GM19455 (cell line): ENCODE results near the gene IL1F10.

Experiments
- ATAC-seq: cut with Tn5 transposase; IDR thresholded peaks from one replicate; pipeline ENCODE4 v1.9.1; 2021; ENCODE audit not compliant: unreplicated experiment

Gene IL1F10, protein sequence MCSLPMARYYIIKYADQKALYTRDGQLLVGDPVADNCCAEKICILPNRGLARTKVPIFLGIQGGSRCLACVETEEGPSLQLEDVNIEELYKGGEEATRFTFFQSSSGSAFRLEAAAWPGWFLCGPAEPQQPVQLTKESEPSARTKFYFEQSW

DNA sequence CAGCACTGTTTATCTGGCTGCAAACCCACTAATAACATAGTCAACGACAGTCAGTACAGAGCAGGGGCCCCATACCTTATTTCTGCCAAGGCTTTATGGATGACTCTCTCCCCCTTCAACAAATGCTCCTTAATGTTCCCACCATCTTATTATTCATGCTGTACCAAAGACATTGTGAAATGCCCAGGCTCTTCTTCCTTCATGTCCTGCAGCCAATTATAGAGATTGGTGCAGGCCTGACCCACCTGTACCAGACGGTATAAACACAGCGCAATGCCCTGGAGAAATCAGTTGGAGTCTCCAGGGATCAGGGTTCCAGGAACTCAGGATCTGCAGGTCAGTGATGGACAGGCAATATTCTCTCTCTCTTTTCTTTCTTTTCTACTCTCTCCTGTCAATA, at the start of gene IL1F10:
Gene IL1F10, plus strand, starts transcription at position 290 of the 400 bp plus-strand sequence. CDS start 4,769 bp downstream, outside the sequence.
- ATAC-seq, result no peak

DNA sequence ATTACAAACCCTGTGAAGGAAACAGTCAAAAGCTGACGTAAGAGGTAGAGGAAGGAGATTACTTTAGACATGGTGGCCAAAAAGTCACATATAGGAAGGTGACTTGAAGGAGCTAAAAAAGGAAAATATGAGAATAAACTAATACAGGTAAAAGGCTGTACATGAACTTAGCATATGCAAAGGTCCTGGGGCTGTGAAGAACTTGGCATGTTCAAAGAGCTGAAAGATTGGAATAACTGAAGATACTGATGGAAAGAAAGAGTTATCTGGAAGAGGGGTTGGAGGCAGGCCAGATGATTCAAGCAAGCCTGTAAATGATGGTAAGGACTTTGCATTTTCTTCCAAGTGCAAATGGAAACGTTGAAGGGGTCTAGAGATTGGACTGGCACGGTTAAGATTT, 49.3 kb upstream of the IL1F10 start:
- no peak for ATAC-seq

DNA sequence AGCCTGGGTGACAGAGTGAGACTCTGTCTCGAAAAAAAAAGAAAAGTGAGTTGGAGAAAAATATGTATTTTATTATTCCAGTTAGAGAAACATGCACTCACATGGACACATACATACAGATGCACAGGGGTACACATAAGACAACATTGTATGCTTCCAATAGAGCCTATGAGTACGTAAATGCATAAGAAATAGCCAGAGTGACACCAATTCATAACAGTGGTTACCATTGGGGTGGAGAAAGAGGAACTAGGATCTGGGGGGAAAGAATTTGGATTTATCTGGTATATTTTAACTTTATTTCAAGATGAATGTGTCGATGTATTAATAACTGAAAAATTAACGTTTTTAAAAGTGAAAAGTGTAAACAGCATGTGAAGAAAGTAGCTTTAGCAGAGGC, 46.5 kb upstream of the IL1F10 start:
- ATAC-seq, result no peak

DNA sequence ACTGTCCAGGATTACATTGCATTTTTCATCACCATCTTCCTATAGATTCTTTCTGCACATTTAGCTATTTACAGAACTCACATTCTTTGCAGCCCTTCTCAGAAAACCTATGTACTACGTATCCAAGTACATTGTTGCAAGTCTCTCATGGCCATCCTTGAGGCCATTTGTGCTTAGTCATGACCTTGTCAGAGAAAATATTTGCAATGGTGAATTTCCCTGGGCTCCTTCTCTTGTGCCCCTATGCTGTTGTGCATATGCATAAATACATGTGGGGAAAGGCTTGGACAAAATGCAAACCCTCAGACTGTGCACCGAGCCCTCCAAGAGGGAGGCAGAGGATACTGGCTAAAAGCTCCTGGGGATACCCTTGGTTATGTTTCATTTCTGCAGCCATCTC, 43.0 kb upstream of the IL1F10 start:
- no peak for ATAC-seq

DNA sequence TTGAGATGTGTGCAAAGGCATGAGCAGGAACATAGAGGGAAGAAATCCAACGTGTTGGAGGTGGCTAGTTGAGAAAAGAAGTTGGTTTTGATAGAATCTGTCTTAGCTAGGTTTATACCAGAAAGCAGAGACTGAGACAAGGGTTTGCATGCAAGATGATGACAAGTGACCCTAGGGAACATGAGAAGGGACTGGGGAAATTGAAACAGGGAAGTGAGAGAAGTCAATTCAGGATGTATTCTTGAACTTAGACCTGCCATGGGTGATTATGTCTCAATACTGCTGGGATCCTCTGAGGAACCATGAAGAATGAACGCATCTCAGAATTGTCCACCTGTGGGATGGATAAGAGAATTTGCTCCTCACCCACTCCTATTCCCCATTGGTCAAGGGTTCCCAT, 42.0 kb upstream of the IL1F10 start:
- no peak for ATAC-seq

DNA sequence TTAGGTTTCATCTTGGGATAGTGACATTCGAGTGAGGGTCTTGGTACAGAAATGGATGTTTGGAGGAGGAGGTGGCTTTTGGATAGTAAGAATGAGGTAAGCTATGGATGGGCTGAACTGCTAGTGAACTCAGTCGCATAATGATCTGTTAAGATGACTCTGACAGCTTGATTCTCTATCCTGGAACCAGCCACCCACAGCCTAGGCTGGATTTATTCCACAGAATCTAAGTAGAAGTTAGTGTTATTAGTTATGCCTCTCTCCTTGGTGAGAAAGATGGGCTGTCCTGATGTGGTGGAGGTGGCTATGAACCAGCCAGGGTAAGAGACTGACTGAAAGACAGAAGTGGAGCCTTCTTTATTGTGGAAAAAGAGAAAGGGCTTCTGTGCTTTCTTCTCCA, 40.1 kb upstream of the IL1F10 start:
- ATAC-seq, result no peak

DNA sequence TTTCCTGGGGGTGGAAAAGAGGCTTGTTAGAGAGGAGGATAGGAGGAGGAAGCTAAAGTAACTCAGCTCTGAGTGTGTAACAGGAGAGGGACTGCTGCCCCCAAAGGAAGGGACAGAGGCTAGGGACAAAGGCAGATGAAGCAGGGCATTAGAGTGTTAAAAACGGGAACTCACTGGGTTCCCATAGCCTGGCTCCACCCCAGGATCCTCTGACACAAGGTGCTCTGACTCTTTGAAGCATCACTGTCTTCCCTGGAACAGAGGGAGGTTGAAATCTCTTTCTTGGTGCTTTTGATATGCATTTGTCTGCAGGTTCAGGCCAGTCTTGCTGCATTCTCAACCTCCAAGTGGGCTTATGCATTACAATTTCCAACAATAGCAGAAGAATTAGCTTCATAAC, 39.7 kb upstream of the IL1F10 start:
- no peak for ATAC-seq

DNA sequence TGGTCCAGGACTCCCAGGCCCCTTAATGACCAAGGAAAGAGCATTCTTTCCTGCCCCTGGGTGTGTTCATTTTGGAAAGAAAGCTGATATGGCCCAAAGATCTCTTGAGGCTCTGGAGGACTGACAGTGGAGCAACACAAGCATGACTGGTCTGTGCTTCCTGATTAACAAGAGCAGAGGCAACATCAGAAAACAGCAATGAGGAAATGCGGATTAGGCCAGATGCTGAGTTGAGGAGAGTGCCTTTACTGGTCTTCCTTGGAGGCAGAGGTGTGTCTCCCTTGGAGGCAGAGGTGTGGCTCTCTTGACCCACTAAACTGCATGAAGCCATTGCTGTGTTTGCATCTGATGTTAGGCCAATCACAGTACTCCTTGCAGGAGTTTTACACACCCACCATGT, 35.0 kb upstream of the IL1F10 start:
- no peak for ATAC-seq

DNA sequence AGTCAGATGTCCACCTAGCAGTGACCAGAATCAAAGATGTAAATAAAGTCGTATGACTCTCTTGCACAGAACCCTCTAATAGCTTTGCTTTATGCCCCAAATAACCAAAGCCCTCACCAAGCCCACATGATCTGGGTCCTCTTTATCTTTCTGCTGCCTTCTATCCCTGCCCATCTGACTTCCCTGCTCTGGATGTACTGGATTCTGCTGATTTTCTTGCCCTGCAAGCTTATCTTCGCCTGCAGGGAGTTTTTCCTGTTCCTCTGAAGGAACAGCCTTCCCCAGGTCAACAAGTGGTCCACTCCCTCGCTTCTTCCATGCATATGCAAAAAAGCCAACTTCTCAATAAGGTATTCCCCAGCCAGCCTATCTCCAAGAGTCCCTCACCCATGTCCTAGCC, 33.8 kb upstream of the IL1F10 start:
- no peak for ATAC-seq

DNA sequence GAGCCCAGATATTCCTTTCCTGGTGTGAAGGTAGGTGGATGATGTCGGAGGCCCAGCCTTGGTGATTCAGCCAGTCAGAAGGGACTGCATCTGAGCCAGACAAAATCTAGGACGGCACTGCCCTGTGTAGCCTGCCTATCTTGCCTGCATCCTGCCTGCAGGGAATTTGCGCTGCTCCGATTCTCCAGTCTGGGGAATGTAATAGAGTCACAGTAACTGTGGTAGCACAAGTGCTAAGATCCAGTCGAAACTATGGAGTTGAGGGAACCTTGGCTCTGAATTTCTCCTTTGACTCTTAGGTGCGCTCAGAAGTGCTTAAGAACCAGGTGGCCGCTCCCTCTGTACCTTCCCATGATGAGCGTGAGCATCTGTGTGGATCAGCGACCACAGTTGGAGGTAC, 31.0 kb upstream of the IL1F10 start:
- no peak for ATAC-seq

DNA sequence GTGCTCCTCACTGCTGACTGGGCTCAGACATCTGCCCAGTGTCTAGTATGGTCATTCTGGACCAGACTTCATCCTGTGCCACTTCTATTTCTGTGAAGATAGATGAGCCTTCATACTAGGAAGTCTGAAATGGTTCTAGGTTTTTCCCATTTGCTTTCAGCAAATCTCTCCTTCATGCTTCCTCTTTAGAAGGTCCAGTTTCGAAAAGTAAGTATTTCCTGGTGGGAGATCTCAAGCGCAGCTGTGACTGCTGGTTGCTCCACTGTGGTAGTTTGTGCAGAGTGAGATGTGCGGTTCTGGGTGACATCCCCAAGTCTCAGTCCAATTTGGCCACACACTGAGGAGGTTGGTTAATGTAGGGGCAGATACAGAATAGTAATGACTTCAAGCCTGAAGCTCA, 29.5 kb upstream of the IL1F10 start:
- ATAC-seq, result no peak

DNA sequence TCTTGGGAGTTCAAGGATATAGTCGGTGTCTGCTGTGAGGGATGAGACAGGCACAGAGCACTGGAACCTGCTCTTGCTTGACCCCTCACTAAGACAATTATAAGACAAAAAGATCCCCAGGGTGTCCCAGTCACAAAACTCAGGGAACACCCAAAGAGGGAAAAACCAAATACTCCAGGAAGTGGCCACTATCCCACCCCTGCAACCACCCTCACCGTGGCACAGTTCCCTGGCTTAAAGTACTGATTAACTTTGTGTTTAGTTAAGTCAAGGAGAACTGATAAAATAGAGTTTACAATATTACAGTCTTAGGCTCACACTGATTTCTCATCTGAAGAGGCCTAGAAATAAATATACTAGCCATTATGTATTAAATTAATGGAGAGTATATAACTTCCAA, 28.6 kb upstream of the IL1F10 start:
- ATAC-seq, result no peak

DNA sequence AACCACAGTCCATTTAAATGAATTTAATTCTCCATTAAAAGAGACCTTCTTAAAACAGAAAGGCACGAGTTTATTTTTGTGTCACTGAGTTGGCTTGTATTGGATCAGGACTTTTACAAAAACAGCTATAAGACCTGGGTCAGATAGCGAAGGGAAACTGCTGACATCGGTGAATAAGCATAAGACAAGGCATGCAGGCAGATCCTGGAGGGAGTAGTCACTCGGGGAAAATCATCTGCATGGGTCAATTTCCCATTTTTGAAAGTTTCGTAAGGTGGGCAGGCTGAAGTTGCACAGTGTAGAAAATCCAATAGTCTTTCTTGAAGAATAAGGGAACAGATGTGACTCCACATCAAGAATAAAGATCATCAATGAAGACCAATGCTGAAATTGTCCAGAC, 28.1 kb upstream of the IL1F10 start:
- no peak for ATAC-seq

DNA sequence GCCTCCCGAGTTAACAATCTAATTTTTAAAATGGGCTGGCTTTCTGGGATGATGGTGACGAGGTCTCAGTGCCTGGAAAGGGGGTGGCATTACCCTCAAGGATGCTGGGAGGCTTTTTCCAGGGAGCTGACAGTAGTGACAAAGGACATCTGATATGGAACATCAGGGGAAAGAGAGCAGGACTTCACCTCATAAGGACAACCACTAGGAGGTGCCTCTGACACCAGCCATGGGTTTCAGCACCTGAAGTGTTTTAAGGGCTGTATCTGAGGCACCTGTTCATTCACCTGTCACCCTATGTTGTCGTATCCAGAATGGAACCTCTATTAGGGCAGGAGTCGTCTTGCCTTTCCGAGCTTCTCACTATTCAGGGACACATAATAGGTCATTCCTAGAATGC, 25.9 kb upstream of the IL1F10 start:
- no peak for ATAC-seq

DNA sequence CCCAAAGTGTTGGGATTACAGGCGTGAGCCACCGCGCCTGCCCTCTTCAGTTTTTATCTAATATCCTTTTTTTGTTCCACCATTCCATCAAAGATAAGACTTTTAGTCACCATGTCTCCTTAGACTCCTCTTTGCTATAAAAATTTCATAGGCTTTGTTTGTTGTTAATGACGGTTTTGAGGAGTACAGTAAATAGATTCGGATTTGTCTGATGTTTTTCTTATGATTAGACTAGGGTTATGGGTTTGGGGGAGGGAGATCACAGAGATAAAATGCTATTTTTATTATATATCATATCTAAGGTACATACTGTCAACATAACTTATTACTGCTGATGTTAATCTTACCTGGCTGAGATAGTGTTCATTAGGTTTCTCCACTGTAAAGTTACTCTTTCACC, 21.3 kb upstream of the IL1F10 start:
- ATAC-seq, result no peak

DNA sequence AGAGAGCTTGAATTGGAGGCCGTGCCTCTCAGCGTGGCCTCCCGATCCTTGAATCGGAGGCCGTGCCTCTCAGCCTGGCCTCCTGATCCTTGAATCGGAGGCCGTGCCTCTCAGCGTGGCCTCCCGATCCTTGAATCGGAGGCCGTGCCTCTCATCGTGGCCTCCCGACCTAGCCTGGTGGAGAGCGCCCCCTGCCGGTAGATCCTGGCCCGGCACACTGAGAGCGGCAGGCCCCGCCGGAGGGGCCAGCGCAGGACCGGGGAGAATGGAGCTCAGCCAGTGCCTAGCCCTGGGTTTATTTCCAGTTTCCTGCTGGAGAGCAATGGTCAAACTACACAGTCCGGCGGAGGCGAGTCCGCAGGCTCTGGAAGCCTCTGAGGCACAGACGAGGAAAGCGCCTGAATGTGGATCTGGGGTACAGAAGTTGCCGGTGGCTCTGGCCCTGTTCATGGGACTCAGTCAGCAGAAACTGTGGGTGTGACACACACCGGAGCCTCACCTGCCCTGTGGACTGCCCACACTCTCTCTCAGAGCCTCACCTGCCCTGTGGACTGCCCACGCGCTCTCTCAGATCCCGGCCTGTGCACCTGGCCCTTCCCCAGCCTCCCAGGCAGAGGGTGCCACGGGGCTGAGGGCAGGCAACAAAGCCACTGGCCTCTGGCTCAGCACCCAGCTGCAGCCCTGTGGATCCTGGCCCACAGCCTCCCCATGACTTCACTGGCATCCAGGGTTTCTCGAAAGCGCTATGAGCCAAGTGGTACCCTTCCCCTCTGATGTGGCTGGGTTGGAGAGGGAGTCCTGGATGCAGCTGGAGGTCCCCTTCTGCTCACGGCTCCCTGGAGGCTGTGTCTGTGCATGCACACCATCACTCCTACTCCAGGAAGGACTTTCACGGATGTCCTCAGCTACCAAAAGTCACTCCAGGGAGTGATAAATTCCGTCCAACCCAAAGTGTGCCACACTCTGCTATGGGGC, 16.6 kb upstream of the IL1F10 start:
- ATAC-seq, result no peak

DNA sequence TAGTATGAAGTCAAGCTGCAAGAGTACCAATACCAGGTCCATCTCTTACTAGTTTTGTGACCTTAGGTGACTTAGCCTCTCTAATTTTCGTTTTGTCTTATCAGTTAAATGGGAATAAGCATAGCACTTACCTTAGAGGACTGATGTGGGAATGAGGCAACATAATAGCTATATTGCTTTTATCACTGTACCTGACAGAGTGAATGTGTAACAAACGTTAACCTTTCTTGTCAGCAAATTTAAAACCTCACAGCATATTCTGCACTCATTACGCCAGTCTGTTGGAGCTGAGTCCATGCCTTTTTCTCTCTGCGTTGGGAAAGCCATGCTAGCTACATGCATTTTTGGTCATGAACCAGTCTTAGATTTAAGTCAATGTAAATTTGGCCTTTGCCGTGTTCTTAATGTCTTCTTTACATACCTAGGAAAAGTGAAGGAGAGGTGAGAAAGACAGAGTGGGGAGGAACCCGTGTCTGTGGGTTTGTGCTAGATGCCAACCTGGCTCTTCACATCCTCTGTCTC, 15.3 kb upstream of the IL1F10 start, which contains the start of gene IL36B:
Gene IL36B, minus strand, starts transcription at position 472 of the 522 bp plus-strand sequence.
- ATAC-seq, result no peak

DNA sequence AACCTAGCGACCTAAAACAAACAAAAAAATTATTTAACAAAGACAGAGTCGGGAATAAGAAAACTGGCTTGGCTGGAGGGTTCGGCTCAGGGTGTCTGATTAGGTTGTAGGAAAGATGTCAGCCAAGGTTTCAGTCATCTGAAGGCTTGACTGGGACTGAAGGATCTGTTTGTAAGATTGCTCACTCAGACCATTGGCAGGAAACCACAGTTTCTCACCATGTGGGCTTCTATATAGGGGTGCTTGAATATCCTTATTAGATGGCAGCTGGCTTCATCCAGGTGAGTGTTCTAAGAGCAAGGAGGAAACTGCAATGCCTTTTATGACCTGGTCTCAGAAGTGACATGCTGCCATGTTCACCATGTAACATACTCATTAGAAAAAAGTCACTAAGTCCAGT, 14.1 kb upstream of the IL1F10 start:
- ATAC-seq, result no peak

DNA sequence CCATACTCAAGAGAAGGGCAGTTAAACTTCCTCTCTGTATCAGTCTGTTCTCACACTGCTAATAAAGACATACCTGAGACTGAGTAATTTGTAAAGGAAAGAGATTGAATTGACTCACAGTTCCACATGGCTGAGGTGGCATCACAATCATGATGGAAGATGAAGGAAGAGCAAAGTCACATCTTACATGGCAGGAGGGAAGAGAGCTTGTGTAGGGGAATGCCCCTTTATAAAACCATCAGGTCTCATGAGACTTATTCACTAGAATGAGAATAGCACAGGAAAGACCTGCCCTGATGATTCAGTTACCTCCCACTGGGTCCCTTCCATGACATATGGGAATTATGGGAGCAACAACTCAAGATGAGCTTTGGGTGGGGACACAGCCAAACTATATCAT, 13.7 kb upstream of the IL1F10 start:
- no peak for ATAC-seq

DNA sequence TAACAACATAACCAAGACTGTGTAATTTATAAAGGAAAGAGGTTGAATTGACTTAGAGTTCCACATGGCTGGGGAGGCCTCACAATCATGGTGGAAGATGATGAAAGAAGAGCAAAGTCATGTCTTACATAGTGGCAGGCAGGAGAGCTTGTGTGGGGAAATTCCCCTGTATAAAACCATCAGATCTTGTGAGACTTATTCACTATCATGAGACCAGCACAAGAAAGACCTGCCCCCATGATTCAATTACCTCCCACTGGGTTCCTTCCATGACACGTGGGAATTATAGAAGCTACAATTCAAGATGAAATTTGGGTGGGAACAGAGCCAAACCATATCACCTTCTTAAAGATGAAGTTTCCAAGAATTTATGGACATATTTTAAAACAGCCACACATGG, 11.2 kb upstream of the IL1F10 start:
- ATAC-seq, result no peak

DNA sequence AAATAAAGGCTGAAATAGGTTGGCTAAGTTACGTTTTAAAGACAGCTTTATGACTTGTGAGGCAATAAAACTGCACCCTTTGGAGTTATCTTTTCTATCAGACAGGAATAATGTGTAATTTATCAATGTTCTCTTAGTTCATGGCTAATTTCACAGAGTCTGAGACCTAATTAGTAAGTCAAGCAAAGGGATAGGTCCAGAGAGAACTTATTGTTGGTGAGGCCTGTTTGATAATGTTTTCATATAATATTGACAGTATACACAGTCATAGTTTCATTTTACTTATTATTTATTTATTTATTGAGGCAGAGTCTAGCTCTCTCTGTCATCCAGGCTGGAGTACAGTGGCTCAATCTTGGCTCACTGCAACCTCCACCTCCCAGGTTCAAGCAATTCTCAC, 10.7 kb upstream of the IL1F10 start:
- ATAC-seq, result no peak

DNA sequence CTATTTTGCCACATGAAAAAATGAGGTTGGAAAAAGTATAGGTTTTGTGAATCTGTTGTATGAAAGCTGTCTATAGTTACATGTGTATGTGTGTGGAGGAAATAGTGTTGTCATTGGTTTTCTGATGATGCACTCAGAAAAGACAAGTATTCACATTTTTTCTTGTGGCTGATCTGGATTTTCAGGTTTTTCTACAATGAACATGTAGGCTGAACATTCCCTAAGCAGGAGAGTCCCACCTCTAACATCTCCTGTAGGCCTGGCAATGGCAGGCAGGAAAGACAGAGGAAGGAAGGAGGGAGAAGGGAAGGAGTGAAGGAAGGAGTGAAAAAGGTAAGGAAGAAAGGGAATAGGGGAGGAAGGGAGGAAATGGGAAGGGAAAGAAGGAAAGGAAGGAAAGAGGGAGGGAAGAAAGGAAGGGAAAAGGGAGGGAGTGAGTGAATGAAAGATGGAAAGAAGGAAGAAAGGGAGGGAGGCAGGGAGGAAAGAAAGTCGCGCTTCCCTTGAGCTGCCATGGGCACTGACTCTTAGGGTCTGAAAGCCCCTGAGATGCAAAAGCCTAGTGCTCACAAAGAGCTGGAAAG, 9.3 kb upstream of the IL1F10 start:
- no peak for ATAC-seq
